Astrocyte (in vitro differentiated cells and primary cell): ENCODE results near the gene FREM3. TPM values are rescaled to one million over a fixed set of nuclear protein-coding genes. Genes with fewer than 3 reads are reported as not detected.

ENCODE experiments used
- DNase-seq: peaks from one replicate; pipeline ENCODE4 v3.0.0-alpha.2; 2010; ENCODE audit warnings: low read depth
- FAIRE-seq: peaks from 2 replicates; lab custom pipeline; 2011; peaks lifted over from hg19 to GRCh38; lab: Jason Lieb, UNC
- H2AFZ ChIP-seq: 2 replicates; pipeline ENCODE4 v1.6.0; 2012; ENCODE audit warnings: low read depth, low read length, inconsistent platforms
- H3K27ac ChIP-seq: 2 replicates; pipeline ENCODE4 v1.5.1; 2011; ENCODE audit warnings: low read depth, low read length, inconsistent platforms
- H3K27me3 ChIP-seq: 2 replicates; pipeline ENCODE4 v1.6.0; 2011; ENCODE audit warnings: low read length, inconsistent platforms; ENCODE audit not compliant: insufficient read depth
- H3K36me3 ChIP-seq: 2 replicates; pipeline ENCODE4 v1.5.1; 2011; ENCODE audit warnings: low read length, inconsistent platforms; ENCODE audit not compliant: insufficient read depth
- H3K4me1 ChIP-seq: 2 replicates; pipeline ENCODE4 v1.5.1; 2011; ENCODE audit warnings: low read length, inconsistent platforms; ENCODE audit not compliant: insufficient read depth
- H3K4me2 ChIP-seq: 2 replicates; pipeline ENCODE4 v1.6.0; 2012; ENCODE audit warnings: low read length, inconsistent platforms
- H3K4me3 ChIP-seq: 2 replicates; pipeline ENCODE4 v1.5.1; 2011; ENCODE audit warnings: low read depth, mild to moderate bottlenecking, low read length, inconsistent platforms; ENCODE audit not compliant: insufficient read depth
- H3K79me2 ChIP-seq: 2 replicates; pipeline ENCODE4 v1.6.0; 2012; ENCODE audit warnings: mild to moderate bottlenecking, low read length, inconsistent platforms; ENCODE audit not compliant: insufficient read depth
- H3K9ac ChIP-seq: 2 replicates; pipeline ENCODE4 v1.6.0; 2012; ENCODE audit warnings: mild to moderate bottlenecking, low read length, inconsistent platforms
- H3K9me3 ChIP-seq: 2 replicates; pipeline ENCODE4 v1.5.1; 2012; ENCODE audit warnings: low read depth, mild to moderate bottlenecking, low read length, inconsistent platforms; ENCODE audit not compliant: insufficient read depth
- H4K20me1 ChIP-seq: 2 replicates; pipeline ENCODE4 v1.6.0; 2012; ENCODE audit warnings: low read length, inconsistent platforms; ENCODE audit not compliant: insufficient read depth
- H3K27ac Mint-ChIP-seq: one replicate; pipeline ENCODE4 v1.8.0; 2021; ENCODE audit warnings: mild to moderate bottlenecking, mixed read lengths; ENCODE audit not compliant: unreplicated experiment
- H3K27me3 Mint-ChIP-seq: one replicate; pipeline ENCODE4 v1.8.0; 2021; ENCODE audit warnings: low read depth, mixed read lengths; ENCODE audit not compliant: unreplicated experiment
- H3K36me3 Mint-ChIP-seq: one replicate; pipeline ENCODE4 v1.8.0; 2021; ENCODE audit warnings: low read depth, mixed read lengths; ENCODE audit not compliant: unreplicated experiment
- H3K4me1 Mint-ChIP-seq: one replicate; pipeline ENCODE4 v1.8.0; 2021; ENCODE audit warnings: low read depth, mixed read lengths; ENCODE audit not compliant: unreplicated experiment
- H3K4me3 Mint-ChIP-seq: one replicate; pipeline ENCODE4 v1.8.0; 2021; ENCODE audit warnings: mild to moderate bottlenecking, moderate library complexity, mixed read lengths; ENCODE audit not compliant: unreplicated experiment
- H3K9me3 Mint-ChIP-seq: one replicate; pipeline ENCODE4 v1.8.0; 2021; ENCODE audit warnings: mild to moderate bottlenecking, mixed read lengths; ENCODE audit not compliant: unreplicated experiment
- EZH2 ChIP-seq: IDR thresholded peaks from 2 replicates; pipeline ENCODE4 v1.6.1; 2012; ENCODE audit warnings: mild to moderate bottlenecking, low read length, inconsistent platforms; ENCODE audit not compliant: insufficient read depth
- total RNA-seq: library from RNA; stranded (reverse); gene quantifications from 2 replicates; pipeline ENCODE4 v1.2.1, GENCODE V29; 2021
- TF ChIP-seq, protein P1 (sequence below): IDR thresholded peaks from 2 replicates; pipeline ENCODE4 v1.5.1; 2011; ENCODE audit warnings: low read depth, mild to moderate bottlenecking, inconsistent platforms, low read length, moderate library complexity; ENCODE audit not compliant: insufficient read depth

FREM3 gene
- total RNA-seq, 1 donor from 2014 or later: not detected

DNA sequence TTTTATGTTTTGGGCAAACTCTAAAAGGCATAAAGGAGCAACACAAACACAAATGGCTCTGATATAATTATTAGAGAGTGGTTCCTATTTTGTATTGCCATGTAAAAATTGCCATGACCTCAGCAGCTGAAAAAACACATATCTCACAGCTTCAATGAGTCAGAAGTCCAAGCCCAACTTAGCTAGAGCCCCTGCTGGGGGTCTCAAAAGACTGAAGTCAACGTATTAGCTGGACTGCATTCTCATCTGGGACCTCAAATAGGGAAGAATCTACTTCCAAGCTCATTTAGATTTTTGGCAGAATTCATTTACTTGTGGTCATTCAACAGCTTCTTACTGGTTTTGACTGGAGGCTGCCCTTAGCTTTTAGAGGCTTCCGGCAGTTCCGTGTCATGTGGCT lies 47.4 kb downstream of the FREM3 start:
- Mint-ChIP-seq H3K27ac (no peak overlapping the region), H3K27me3 (peaks cover 2% of the 10 kb centered on the region), H3K4me3 (no peak overlapping the region), H3K4me1 (no peaks in the 10 kb centered on the region), H3K9me3 (peaks cover 6% of the 10 kb centered on the region), H3K36me3 (no peaks in the 10 kb centered on the region)
- Histone ChIP-seq H4K20me1 (no peaks in the 10 kb centered on the region), H3K27ac (no peak overlapping the region), H3K79me2 (no peaks in the 10 kb centered on the region), H3K9me3 (peaks cover 2% of the 10 kb centered on the region), H3K36me3 (no peaks in the 10 kb centered on the region), H3K4me1 (no peaks in the 10 kb centered on the region), H2AFZ (no peak overlapping the region), H3K9ac (no peak overlapping the region), H3K27me3 (no peaks in the 10 kb centered on the region), H3K4me3 (no peak overlapping the region), H3K4me2 (no peak overlapping the region)
- FAIRE-seq (no peak), DNase-seq (peak; percentile 2)
- TF ChIP-seq, protein P1, sequence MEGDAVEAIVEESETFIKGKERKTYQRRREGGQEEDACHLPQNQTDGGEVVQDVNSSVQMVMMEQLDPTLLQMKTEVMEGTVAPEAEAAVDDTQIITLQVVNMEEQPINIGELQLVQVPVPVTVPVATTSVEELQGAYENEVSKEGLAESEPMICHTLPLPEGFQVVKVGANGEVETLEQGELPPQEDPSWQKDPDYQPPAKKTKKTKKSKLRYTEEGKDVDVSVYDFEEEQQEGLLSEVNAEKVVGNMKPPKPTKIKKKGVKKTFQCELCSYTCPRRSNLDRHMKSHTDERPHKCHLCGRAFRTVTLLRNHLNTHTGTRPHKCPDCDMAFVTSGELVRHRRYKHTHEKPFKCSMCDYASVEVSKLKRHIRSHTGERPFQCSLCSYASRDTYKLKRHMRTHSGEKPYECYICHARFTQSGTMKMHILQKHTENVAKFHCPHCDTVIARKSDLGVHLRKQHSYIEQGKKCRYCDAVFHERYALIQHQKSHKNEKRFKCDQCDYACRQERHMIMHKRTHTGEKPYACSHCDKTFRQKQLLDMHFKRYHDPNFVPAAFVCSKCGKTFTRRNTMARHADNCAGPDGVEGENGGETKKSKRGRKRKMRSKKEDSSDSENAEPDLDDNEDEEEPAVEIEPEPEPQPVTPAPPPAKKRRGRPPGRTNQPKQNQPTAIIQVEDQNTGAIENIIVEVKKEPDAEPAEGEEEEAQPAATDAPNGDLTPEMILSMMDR: no peak
- no peak for TF ChIP-seq EZH2

DNA sequence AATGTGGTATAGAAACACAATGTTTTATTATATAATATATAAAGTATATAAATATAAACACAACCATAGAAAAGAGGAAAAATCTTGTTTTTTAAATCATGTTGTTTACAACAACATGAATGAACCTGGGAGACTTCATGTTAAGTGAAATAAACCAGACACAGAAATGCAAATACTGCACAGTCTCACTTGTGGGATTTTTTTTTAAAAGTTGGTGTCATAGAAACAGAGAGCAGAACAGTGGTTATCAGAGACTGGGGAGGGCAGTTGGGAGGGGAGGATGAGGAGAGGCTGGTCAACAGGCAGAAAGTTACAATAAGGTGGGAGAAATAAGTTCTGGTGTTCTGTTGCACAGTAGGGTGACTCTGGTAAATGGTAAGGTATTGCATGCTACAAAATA lies 57.1 kb downstream of the FREM3 start:
- Mint-ChIP-seq H3K36me3 (no peaks in the 10 kb centered on the region), H3K27me3 (peaks cover 18% of the 10 kb centered on the region), H3K27ac (no peak overlapping the region), H3K4me1 (no peaks in the 10 kb centered on the region), H3K4me3 (no peak overlapping the region), H3K9me3 (peaks cover 9% of the 10 kb centered on the region)
- no peak for FAIRE-seq
- H3K4me2 ChIP-seq: no peak overlapping the region
- H4K20me1 ChIP-seq: no peaks in the 10 kb centered on the region
- peaks cover 5% of the 10 kb centered on the region for H3K9me3 ChIP-seq
- no peaks in the 10 kb centered on the region for H3K79me2 ChIP-seq
- DNase-seq: no peak
- peaks cover 3% of the 10 kb centered on the region for H3K27me3 ChIP-seq
- H3K4me3 ChIP-seq: no peak overlapping the region
- TF ChIP-seq EZH2: no peak
- TF ChIP-seq, protein P1: no peak
- no peaks in the 10 kb centered on the region for H3K4me1 ChIP-seq
- H3K36me3 ChIP-seq: no peaks in the 10 kb centered on the region
- no peak overlapping the region for H2AFZ ChIP-seq
- H3K27ac ChIP-seq: no peak overlapping the region
- H3K9ac ChIP-seq: no peak overlapping the region

DNA sequence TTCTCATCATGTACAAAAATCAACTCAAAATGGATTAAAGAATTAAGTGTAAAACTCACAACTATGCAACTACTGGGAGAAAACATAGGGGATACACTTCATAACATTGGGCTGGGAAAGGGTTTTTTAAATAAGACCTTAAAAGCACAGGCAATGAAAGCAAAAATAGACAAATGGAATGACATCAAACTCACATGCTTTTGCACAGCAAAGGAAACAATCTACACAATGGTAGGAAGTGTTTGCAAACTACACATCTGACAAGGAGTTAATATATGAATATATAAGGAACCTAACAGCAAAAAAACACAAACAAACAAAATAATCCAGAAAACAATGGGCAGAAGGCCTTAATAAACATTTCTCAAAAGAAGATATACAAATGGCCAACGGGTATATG lies 57.9 kb downstream of the FREM3 start:
- Histone ChIP-seq H3K79me2 (no peaks in the 10 kb centered on the region), H3K9ac (no peak overlapping the region), H3K4me1 (no peaks in the 10 kb centered on the region), H3K27me3 (peaks cover 3% of the 10 kb centered on the region), H2AFZ (no peak overlapping the region), H3K27ac (no peak overlapping the region), H3K9me3 (peaks cover 3% of the 10 kb centered on the region), H3K4me2 (no peak overlapping the region), H4K20me1 (no peaks in the 10 kb centered on the region), H3K4me3 (no peak overlapping the region), H3K36me3 (no peaks in the 10 kb centered on the region)
- FAIRE-seq (no peak), DNase-seq (no peak)
- H3K27me3 Mint-ChIP-seq: peaks cover 22% of the 10 kb centered on the region
- TF ChIP-seq EZH2: no peak
- TF ChIP-seq, protein P1: no peak
- H3K9me3 Mint-ChIP-seq: peaks cover 6% of the 10 kb centered on the region
- H3K27ac Mint-ChIP-seq: no peak overlapping the region
- no peaks in the 10 kb centered on the region for H3K4me1 Mint-ChIP-seq
- no peaks in the 10 kb centered on the region for H3K36me3 Mint-ChIP-seq
- H3K4me3 Mint-ChIP-seq: no peak overlapping the region
